AML-193 (cell line): ENCODE data around the gene TMEM209.
"Not testable (repeated sequence)": the region's sequence is repeated elsewhere in the genome, so short reads cannot be mapped to it uniquely, and the experiment has no call there.

Source experiments
- DNase-seq, 2 experiments: peaks; one replicate each; lab custom pipeline; 2025; lab: John Stamatoyannopoulos, UW

The TMEM209 gene

DNA sequence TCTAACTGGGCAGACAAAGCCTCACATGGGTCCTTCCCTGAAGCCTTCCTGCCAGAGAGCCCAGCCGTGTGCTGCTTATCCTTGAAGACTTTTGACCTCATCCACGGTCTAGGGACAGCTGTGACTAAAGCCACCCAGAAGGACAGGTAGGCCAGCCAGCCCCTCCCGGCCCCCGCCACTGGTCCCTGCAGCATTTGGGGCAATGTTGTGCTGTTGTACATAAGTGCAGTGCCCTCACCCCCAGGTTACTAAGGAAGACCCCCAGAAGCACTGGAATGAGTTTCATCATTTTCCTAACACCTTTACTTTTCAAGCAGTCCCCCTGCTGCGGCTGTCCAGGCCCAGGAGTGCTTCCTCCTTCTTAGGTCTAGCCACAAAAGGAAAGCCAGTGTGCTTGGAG is 43.0 kb downstream of the TMEM209 start:
- no peak for DNase-seq

GRCh38 chr7:130160455-130160854 is 44.8 kb downstream of the TMEM209 start:
- no peak for DNase-seq

GRCh38 chr7:130160023-130160422 is 45.2 kb downstream of the TMEM209 start:
- no peak for DNase-seq

- no peak for DNase-seq
Observed at GRCh38 chr7:130157700-130158099, 47.5 kb downstream of the TMEM209 start.

DNA sequence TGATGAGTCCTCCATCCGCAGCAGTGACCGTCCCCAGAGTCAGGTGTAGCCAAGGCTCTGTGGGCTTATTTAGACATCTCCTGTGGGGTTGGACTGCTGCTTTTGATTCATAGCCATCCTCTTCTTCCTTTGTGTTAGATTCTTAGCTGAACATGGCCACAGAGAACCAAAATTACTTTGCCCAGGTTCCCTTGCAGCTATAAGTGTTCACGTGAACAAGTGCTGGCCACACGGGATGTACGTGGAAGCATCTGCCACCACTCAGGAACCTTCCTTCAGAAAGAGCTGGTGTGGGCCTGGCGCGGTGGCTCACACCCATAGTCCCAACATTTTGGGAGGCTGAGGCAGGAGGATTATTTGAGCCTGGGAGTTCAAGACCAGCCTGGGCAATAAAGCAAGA is 49.1 kb downstream of the TMEM209 start:
- no peak for DNase-seq

DNA sequence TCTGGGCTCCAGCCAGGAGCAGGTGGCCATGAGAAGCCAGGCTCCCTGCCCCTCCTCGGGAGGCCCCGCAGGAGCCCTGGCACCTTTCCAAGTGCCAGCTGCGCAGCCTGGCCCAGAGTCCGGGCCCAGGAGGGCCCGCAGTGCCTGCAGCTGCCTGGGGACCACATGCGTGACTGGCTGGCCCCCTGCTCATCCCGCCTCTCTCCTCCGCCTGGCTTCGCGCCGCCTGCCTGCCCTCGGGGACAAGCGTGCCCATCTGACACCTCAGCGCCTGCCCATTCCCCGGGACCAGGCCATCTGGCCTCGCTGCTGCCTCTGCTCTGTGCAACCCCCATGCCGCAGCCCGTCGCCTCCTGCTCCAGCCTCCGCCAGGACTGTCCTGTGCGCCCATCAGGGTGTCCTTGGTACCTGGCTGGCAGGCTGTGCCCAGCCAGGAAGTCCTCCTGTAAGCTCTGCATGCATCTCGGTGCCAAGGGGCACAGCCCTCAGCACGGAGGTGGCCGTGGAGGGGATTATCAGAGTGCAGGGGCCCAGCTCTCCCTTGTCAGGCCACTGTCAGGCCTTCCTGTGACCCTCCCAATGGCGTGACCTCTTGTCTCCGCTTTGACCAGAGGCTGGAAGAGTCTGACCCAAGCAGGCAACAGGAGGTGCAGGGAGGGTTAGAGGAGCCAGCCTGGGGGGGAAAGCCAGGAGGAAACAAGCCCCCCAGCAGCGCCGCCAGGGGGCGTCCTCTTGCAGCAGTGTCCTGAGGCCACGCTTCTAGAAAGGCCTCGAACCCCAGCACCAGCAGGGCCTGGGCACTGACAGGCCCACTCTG is 50.5 kb downstream of the TMEM209 start:
- DNase-seq = no peak

- no peak for DNase-seq
Observed at GRCh38 chr7:130154131-130154500, 51.1 kb downstream of the TMEM209 start.

DNA sequence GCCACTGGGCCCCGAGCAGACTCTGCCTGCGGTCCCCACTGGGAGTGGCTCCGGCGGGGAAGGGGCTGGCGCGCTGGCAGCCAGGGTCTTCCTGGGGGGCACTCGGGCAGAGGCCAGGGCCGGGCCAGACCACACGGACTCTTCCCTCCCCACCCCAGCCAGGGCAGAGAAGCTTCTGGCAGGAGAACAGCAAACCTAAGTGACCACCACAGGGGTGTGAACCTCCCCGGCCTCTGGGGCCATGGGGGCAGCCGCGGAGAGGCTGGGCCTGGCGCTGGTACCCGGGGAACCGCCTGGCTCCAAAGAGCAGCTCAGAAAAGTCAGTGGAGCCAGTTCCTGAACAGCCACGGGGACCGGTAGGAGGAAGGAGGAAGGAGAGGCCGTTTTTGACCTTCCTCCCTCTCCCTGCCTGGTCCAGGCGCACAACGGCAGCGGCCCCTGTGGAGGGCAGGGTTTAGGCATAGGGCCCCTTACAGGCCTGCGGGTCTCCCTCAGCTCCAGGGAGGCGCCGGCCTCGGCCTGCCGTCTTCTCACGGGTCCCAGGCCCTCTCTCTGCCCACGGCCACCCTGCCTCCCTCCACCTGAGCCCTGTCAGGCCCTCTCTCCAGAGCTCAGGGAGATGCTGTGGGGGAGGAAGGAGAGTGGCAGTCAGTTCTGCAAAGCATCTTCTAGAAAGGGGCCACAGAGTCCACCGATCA is 51.8 kb downstream of the TMEM209 start:
- DNase-seq = no peak

DNA sequence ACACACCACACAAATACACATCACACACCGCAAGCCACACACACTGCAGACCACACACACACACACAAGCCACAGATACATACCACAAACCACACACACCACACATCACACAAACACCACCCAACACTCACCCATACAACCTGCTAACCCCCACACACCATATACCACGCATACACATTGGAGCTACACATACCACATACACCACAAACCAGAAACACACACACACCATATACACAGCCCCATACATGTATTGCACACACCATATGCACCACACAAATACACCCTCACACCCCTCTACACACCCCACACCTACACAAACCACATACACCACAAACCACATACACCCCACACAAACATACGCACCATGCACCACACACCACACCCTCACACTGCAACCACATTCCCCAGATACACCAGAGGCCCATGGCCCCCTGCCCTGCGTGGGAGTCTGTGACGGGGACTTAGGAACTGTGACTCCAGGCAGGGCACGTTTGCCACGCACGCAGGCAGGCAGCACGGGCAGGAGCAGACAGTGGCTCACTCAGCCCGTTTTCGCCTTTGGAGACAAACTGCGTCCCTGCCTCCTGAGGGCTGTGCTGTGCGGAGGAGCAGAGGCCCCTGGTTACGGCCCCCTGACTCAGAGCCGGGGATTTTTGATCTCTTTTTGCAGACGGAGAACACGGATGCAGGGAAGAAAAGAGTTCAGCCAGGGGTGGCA is 52.6 kb downstream of the TMEM209 start:
- DNase-seq = no peak

DNA sequence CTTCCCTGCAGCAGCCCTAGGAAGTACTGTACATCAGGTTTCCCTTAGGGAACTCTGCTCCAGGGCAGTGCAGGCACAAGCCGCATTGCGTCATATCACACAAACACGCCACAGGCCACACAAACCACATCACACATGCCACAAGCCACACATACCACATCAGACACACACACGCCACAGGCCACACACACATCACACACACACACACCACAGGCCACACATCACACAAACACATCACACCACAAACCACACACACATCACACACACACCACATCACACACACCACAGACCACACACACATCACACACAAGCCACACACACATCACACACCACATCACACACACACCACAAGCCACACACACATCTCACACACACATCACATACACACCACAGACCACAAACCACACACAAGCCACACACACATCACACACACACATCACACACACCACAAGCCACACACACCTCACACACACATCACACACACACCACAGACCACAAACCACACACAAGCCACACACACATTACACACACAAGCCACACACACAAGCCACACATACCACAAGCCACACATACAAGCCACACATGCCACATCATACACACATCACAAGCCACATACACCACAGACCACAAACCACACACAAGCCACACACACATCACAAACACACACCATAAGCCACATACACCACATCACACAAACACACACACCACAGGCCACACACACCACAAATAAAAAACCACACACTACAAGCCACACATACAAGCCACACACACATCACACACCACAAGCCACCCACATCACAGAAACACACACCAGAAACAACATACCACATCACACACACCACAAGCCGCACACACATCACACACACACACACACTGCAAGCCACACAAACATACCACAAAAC is 53.4 kb downstream of the TMEM209 start:
- DNase-seq = no peak

- DNase-seq = no peak
Observed at GRCh38 chr7:130150587-130150986, 54.6 kb downstream of the TMEM209 start.

GRCh38 chr7:130149281-130150139 is 55.7 kb downstream of the TMEM209 start:
- no peak for DNase-seq

DNA sequence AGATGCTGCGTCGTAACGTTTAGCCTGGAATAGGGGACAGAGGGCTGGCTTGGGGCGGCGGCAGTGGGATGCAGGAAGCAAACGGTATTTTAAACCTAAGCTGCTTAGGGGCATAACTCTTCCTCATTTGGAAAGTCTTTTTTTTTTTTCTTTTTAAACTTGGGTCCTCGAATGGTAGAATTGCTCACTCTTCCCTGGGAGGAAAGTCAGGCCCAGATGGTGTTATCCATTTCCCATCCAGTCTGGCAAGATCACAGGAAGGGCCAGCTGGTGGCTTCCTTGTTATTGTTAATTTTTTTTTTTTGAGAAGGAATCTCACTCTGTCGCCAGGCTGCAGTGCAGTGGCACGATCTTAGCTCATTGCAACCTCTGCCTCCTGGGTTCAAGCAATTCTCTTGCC is 56.6 kb downstream of the TMEM209 start:
- no peak for DNase-seq

DNA sequence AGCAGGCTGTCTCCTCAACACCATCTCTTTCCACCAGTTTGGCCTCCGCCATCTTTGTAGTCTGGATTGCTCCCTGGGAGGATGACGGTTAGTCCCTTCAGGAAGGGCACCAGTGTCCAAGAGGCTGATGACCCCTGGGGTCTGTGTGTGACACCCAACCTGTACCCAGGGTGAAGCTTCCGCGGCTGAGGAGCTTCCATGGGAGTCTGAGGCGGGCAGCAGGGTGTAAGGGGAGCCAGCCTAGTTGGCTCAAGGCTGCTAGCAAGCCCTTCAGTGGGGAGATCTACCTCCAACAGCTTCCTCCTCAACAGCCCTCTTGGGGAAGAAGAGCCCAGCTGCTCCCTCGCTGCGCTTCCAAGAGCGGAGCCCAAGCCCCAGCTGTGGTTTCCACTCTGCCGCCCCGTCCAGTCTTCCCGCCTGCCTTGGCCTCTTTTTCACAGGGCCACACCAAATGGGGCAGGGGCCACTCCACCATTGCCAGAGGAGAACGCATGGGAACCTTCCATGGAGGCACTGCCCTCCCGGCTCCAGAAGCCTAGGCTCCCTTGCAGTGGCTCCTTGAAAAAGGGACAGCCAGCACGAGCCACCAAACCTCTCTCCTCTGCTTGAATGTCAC is 57.4 kb downstream of the TMEM209 start:
- DNase-seq = no peak

DNA sequence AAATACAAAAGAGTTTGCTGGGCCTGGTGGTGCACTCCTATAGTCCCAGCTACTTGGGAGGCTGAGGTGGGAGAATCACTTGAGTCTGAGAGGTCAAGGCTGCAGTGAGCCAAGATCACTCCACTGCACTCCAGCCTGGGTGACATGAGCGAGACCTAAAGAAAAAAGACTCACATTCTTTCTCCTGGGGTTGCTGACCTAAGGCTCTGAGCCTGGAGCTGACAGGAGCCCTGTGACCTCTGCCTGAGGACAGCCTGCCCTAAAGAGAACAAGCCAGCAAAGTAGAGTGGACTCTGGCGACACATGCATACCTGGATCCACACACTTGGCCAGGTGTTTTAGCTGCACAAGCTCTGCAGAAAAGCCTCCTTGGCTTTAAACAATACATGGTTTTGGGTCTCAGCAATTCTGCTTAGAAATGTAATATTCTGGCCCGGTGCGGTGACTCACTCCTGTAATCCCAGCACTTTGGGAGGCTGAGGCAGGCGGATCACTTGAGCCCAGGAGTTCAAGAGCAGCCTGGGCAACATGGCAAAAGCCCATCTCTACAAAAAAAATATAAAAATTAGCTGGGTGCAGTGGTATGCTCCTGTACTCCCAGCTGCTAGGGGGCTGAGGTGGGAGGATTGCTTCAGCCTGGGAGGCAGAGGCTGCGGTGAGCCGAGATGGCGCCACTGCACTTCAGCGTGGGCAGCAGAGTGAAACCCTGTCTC is 58.4 kb downstream of the TMEM209 start:
- DNase-seq = no peak

DNA sequence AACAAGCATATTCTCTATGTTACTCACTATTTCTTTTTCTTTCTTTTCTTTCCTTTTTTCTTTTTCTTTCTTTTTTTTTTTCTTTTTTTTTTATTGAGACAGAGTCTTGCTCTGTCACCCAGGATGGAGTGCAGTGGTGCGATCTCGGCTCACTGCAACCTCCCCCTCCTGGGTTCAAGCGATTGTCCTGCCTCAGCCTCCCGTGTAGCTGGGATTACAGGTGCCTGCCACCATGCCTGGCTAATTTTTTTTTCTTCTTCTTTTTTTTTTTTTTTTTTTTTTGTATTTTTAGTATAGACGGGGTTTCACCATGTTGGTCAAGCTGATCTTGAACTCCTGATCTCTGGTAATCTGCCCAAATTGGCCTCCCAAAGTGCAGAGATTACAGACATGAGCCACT is 59.1 kb downstream of the TMEM209 start:
- not testable (repeated sequence) for DNase-seq

- no peak for DNase-seq
Observed at GRCh38 chr7:130145424-130146100, 59.6 kb downstream of the TMEM209 start.

GRCh38 chr7:130144312-130145171 is 60.7 kb downstream of the TMEM209 start:
- DNase-seq = no peak
